HFFc6 (cell line): ENCODE results near the gene PTPN11. TPM values are rescaled to one million over a fixed set of nuclear protein-coding genes. Genes with fewer than 3 reads are reported as not detected.

ENCODE experiments used
- DNase-seq: peaks from one replicate; pipeline ENCODE4 v3.0.0-alpha.2; 2018
- H3K27ac Mint-ChIP-seq: 2 replicates; pipeline ENCODE4 v1.8.0; 2020; ENCODE audit warnings: mild to moderate bottlenecking, mixed read lengths
- H3K27me3 Mint-ChIP-seq: 2 replicates; pipeline ENCODE4 v1.8.0; 2021; ENCODE audit warnings: mild to moderate bottlenecking, moderate library complexity, mixed read lengths; ENCODE audit not compliant: insufficient read depth
- H3K36me3 Mint-ChIP-seq: 2 replicates; pipeline ENCODE4 v1.8.0; 2021; ENCODE audit warnings: low read depth, mixed read lengths
- H3K4me1 Mint-ChIP-seq: 2 replicates; pipeline ENCODE4 v1.8.0; 2020; ENCODE audit warnings: low read depth, mixed read lengths
- H3K4me3 Mint-ChIP-seq: 2 replicates; pipeline ENCODE4 v1.8.0; 2020; ENCODE audit warnings: mild to moderate bottlenecking, moderate library complexity, mixed read lengths
- H3K9me3 Mint-ChIP-seq: 2 replicates; pipeline ENCODE4 v1.8.0; 2020; ENCODE audit warnings: mild to moderate bottlenecking, mixed read lengths
- CTCF ChIP-seq: fragments of 200-600 bp; sonication (generic); IDR thresholded peaks from 2 replicates; pipeline ENCODE4 v1.5.0; 2021; ENCODE audit warnings: antibody characterized with exemption, mild to moderate bottlenecking
- total RNA-seq, 6 experiments: library from RNA; stranded (reverse); fragmentation: NEBNext Ultra II Directional; extraction: Animal tissue kit (Norgen Biotek cat#: 25700); gene quantifications; 2 replicates in 1 of 6; 3 replicates in 5 of 6; pipeline ENCODE4 v1.2.3, GENCODE V29; 2021

The PTPN11 gene
- total RNA-seq, 6 experiments from 2014 or later = 132 to 160 (median 144) TPM

GRCh38 chr12:112532106-112532505, 113.4 kb downstream of the PTPN11 start:
- no peak for DNase-seq
- TF ChIP-seq CTCF = no peak
- no peaks in the 10 kb centered on the region for H3K9me3 Mint-ChIP-seq
- H3K27me3 Mint-ChIP-seq = peaks cover 10% of the 10 kb centered on the region
- H3K36me3 Mint-ChIP-seq = no peaks in the 10 kb centered on the region
- H3K27ac Mint-ChIP-seq = no peak overlapping the region
- H3K4me3 Mint-ChIP-seq = no peak overlapping the region
- no peaks in the 10 kb centered on the region for H3K4me1 Mint-ChIP-seq

- Mint-ChIP-seq H3K4me3 (no peak overlapping the region), H3K9me3 (no peaks in the 10 kb centered on the region), H3K27ac (no peak overlapping the region), H3K4me1 (peaks cover 9% of the 10 kb centered on the region), H3K36me3 (no peaks in the 10 kb centered on the region), H3K27me3 (peaks cover 14% of the 10 kb centered on the region)
- no peak for DNase-seq
- TF ChIP-seq CTCF = no peak
Observed at GRCh38 chr12:112533528-112533927, 114.8 kb downstream of the PTPN11 start.

GRCh38 chr12:112535017-112535416, 116.3 kb downstream of the PTPN11 start:
- Mint-ChIP-seq H3K4me1 (peaks cover 16% of the 10 kb centered on the region), H3K9me3 (no peaks in the 10 kb centered on the region), H3K36me3 (no peaks in the 10 kb centered on the region), H3K27ac (no peak overlapping the region), H3K27me3 (peaks cover 14% of the 10 kb centered on the region), H3K4me3 (no peak overlapping the region)
- DNase-seq = no peak
- no peak for TF ChIP-seq CTCF

- Mint-ChIP-seq H3K4me1 (peaks cover 16% of the 10 kb centered on the region), H3K27ac (no peak overlapping the region), H3K4me3 (no peak overlapping the region), H3K36me3 (no peaks in the 10 kb centered on the region), H3K27me3 (peaks cover 17% of the 10 kb centered on the region), H3K9me3 (no peaks in the 10 kb centered on the region)
- no peak for TF ChIP-seq CTCF
- DNase-seq = no peak
Observed at GRCh38 chr12:112535637-112536366, 117.1 kb downstream of the PTPN11 start.

- no peak for TF ChIP-seq CTCF
- Mint-ChIP-seq H3K27me3 (peaks cover 18% of the 10 kb centered on the region), H3K4me3 (no peak overlapping the region), H3K36me3 (no peaks in the 10 kb centered on the region), H3K27ac (no peak overlapping the region), H3K9me3 (no peaks in the 10 kb centered on the region), H3K4me1 (peaks cover 16% of the 10 kb centered on the region)
- DNase-seq = no peak
Observed at GRCh38 chr12:112536367-112536730, 117.6 kb downstream of the PTPN11 start.
